Ascending aorta (tissue), 2 donors: ENCODE measurements around the gene BCAS1. TPM values are rescaled to one million over a fixed set of nuclear protein-coding genes. Genes with fewer than 3 reads are reported as not detected.

ENCODE experiments used
- DNase-seq, 2 donors: peaks; one replicate each; pipeline ENCODE4 v3.0.0-alpha.2; 2019; ENCODE audit warnings: low spot score in 2 of 2
- H3K27ac ChIP-seq, 2 donors: fragments of 200-600 bp; sonication (generic); one replicate each; pipeline ENCODE4 v1.5.1; 2016 to 2017; ENCODE audit warnings: mild to moderate bottlenecking in 1 of 2
- H3K27me3 ChIP-seq: fragments of 200-600 bp; sonication (generic); one replicate; pipeline ENCODE4 v1.5.1; 2017
- H3K36me3 ChIP-seq, 2 donors: fragments of 200-600 bp; sonication (generic); one replicate each; pipeline ENCODE4 v1.5.1; 2016
- H3K4me1 ChIP-seq, 2 donors: fragments of 200-600 bp; sonication (generic); one replicate each; pipeline ENCODE4 v1.5.1; 2016 to 2017; ENCODE audit warnings: mild to moderate bottlenecking in 1 of 2
- H3K4me3 ChIP-seq, 2 donors: fragments of 200-600 bp; sonication (generic); one replicate each; pipeline ENCODE4 v1.5.1; 2016 to 2017; ENCODE audit warnings: mild to moderate bottlenecking in 1 of 2
- H3K9me3 ChIP-seq, 2 donors: fragments of 200-600 bp; sonication (generic); one replicate each; pipeline ENCODE4 v1.5.1; 2016
- CTCF ChIP-seq, 3 experiments: fragments of 200-600 bp in 2 of 3; fragments of 450-650 bp in 1 of 3; sonication (generic) in 2 of 3; IDR thresholded peaks; one replicate each; pipeline ENCODE4 v1.5.1; 2016 to 2019; ENCODE audit warnings: antibody characterized with exemption in 3 of 3, mild to moderate bottlenecking in 1 of 3, moderate library complexity in 1 of 3
- intact Hi-C: fragments of 100-400 bp; cut with DNase I; formaldehyde crosslinking; loops from one replicate; pipeline ENCODE4 v1.15.1; 2023
- total RNA-seq: library from RNA; depleted of rRNA; stranded (reverse); fragments of >200 nt; gene quantifications from one replicate; pipeline ENCODE4 v1.1.0, GENCODE V29; 2016

Gene BCAS1
- total RNA-seq, 1 donor from 2014 or later: not detected

- intact Hi-C loops: no loop called here
- H3K4me3 ChIP-seq: no peak overlapping the region
- H3K4me1 ChIP-seq: no peaks in the 10 kb centered on the region
- H3K27ac ChIP-seq: no peak overlapping the region
- TF ChIP-seq CTCF (IDR thresholded peaks at IDR 0.05): no peak
- H3K9me3 ChIP-seq: no peaks in the 10 kb centered on the region
- H3K36me3 ChIP-seq: no peaks in the 10 kb centered on the region
- no peaks in the 10 kb centered on the region for H3K27me3 ChIP-seq
- no peak for DNase-seq
These were observed 109.7 kb downstream of the BCAS1 start for GRCh38 chr20:53960579-53961272.

- Histone ChIP-seq H3K4me3 (no peak overlapping the region), H3K27ac (no peak overlapping the region), H3K4me1 (no peaks in the 10 kb centered on the region), H3K9me3 (no peaks in the 10 kb centered on the region), H3K27me3 (no peaks in the 10 kb centered on the region), H3K36me3 (no peaks in the 10 kb centered on the region)
- intact Hi-C loops: no loop called here
- no peak for DNase-seq
- no peak for TF ChIP-seq CTCF (IDR thresholded peaks at IDR 0.05)
These were observed 110.3 kb downstream of the BCAS1 start for GRCh38 chr20:53959911-53960578.

- H3K9me3 ChIP-seq: no peaks in the 10 kb centered on the region
- no peaks in the 10 kb centered on the region for H3K27me3 ChIP-seq
- TF ChIP-seq CTCF (IDR thresholded peaks at IDR 0.05): no peak
- no peaks in the 10 kb centered on the region for H3K4me1 ChIP-seq
- no peak overlapping the region for H3K4me3 ChIP-seq
- intact Hi-C loops: no loop called here
- H3K27ac ChIP-seq: no peak overlapping the region
- no peak for DNase-seq
- no peaks in the 10 kb centered on the region for H3K36me3 ChIP-seq
These were observed 112.1 kb downstream of the BCAS1 start for GRCh38 chr20:53958260-53958659.

DNA sequence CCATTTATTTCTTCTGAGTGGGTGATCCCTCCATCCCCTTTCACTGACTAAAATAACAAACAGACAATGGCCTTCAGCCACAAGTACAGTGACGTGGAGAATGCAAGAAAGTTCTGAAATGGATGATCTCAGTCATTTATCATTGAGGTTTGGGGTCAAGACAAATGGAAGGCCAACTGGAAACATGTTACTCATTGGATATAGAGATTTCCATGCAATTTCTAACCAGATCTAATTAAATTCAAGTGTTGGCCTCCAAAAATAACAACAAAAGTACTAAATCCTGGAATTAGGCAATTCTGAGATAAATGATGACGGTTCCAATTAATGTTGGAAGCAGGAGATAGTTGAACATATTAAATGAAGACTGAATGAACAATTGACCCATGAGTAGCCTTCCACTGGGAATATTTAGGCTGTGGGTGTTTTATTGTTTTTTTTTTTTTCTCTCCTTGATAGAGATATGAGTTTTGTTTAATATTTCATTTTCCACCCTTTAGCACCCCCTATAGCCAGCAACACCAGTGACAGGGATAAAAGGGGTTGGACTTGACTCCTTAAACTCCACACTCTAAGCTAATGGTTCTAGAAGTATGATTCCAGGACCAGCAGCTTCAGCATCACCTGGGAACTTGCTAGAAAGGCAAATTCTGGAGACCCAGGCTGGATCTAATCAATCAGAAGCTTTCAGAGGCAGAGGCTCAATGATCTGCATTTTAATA, 112.8 kb downstream of the BCAS1 start:
- H3K36me3 ChIP-seq: no peaks in the 10 kb centered on the region
- no peaks in the 10 kb centered on the region for H3K4me1 ChIP-seq
- no peak for TF ChIP-seq CTCF (IDR thresholded peaks at IDR 0.05)
- no peak for DNase-seq
- H3K4me3 ChIP-seq: no peak overlapping the region
- no peak overlapping the region for H3K27ac ChIP-seq
- no peaks in the 10 kb centered on the region for H3K9me3 ChIP-seq
- intact Hi-C loops: no loop called here
- no peaks in the 10 kb centered on the region for H3K27me3 ChIP-seq

DNA sequence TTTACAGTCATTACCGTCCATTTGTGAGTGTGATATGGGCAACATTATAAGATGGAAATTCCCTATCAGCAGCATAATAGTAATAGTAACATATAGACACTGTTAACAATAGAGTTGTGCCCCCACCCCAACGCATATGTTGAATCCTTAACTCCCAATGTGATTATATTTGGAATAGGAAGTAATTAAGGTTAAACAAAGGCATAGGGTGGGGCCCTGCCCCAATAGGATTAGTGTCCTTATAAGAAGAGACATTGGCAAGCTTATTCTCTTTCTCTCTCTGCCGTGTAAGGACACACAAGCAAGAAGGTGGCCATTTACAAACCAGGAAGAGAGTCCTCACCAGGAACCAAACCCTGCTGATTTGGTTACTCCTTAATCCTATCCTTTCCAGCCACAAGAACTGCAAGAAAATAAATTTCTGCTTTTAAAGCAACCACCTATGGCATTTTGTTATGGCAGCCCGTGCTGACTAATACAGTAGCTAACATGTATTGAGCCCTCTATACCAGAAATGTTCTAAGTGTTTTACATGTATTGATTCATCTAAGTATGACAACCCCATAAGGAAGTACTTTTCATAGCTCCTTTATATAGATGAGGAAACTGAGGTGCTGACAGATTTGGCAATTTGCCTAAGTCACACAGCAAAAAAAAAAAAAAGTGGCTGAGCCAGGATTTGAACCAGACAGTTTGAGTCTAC, 114.2 kb downstream of the BCAS1 start:
- no peaks in the 10 kb centered on the region for H3K27me3 ChIP-seq
- no peaks in the 10 kb centered on the region for H3K36me3 ChIP-seq
- TF ChIP-seq CTCF (IDR thresholded peaks at IDR 0.05): no peak
- H3K4me1 ChIP-seq: no peaks in the 10 kb centered on the region
- H3K27ac ChIP-seq: no peak overlapping the region
- DNase-seq: no peak
- H3K4me3 ChIP-seq: no peak overlapping the region
- intact Hi-C loops: no loop called here
- H3K9me3 ChIP-seq: no peaks in the 10 kb centered on the region
